Measurements from ENCODE around the gene ST6GALNAC3.

The ST6GALNAC3 gene

DNA sequence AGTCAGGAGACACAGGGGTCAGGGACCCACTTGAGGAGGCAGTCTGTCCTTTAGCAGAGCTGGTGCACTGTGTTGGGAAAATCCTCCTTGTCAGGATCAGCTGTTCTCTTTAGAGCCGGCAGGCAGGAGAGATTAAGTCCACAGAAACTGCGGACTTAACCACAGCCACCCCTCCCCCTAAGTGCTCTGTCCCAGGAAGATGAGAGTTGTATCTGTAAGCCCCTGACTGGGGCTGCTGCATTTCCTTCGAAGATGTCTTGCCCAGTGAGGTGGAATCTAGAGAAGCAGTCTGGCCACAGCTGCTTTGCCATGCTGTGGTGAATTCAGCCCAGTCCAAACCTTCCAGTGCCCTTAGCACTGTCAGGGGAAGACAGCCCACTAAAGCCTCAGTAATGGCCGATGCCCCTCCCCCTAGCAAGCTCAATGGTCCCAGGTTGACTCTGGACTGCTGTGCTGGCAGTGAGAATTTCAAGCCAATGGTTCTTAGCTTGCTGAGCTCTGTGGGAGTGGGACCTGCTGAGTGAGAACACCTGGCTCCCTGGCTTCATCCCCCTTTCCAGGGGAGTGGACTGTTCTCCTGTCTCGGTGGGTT, 172.8 kb downstream of the ST6GALNAC3 start:
- DNase-seq (ENCODE audit: low spot score): no peak

DNA sequence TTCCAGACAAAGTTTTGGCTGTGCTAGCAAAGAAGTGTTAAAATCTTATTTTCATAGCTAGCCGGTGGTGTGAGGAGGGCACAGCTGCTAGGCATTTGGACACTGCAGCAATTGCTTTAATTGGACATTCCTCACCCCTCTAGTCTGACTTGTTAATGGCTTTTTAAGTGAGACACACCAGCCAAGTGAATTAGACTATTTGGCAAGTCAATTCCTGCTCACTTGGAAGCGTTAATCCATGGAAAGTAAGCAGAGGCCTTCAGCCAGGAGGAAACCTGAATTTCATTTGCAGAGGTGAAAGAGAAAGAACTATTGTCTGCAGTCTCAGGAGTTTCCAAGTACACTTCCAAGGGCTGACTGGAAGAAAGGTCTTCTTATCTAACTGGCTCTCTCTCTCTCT, 175.7 kb downstream of the ST6GALNAC3 start:
- DNase-seq (ENCODE audit: low spot score): peak; percentile 46

DNA sequence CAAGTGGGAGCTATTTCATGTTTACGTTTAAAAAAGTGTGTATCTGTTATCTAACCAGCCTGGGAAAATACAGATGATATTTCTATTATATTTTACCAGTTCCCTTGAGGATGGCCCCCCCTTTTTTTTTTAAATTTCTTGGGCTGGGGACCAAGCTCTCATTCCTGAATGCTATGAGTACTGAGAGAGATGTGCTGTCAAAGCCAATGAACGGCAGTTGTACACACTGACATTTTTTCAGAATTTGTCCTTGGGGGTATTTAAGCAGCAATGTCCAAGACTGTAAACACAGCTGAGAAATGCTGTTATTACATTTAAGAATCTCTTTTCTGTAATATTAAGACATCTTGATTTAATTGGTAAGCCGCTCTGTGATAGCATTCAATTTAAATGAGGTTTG, 177.9 kb downstream of the ST6GALNAC3 start:
- DNase-seq (ENCODE audit: low spot score): no peak

DNA sequence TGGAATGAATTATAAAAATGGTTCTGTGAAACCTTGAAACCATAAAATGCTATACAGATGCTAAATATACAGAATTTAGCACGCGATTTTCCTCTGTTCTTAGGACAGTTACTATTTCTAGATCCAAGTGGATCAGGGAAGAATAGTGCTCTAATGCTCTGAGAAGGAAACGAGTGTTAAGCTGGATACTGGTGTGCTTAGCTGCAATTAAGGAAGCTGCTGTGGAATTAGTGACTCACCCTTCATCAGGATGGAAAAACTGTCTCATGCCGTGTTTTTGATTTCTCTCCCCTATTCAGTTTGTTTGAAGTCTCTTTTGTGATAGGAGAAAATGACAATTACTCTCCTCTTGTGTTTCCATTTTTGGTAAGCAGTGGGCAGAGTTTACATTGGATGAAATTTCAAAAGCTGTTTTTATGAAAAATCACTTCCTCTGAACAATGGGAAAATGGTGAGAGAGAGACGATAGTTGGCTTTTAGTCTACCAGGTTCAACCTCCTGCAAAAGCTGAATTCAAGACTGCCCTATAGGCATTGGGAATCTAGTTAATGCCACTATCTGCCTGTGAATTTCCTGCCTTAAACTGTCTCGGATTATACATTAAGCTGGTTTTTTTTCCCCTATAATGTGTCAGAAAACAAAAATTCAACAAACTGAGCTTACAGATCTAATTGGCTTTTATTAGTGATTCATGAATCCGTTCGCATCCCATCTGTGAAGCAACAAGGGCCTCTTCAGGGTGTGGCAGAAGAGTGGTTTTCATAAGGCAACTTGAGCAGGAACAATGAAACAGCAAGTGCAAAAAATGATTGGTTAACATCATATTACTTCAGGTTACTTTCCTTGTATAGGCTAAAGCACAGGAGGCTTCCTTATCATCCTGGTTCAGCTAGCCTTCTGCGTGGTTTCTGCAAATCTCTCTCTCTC, 179.8 kb downstream of the ST6GALNAC3 start:
- DNase-seq (ENCODE audit: low spot score): peak; percentile 25

DNA sequence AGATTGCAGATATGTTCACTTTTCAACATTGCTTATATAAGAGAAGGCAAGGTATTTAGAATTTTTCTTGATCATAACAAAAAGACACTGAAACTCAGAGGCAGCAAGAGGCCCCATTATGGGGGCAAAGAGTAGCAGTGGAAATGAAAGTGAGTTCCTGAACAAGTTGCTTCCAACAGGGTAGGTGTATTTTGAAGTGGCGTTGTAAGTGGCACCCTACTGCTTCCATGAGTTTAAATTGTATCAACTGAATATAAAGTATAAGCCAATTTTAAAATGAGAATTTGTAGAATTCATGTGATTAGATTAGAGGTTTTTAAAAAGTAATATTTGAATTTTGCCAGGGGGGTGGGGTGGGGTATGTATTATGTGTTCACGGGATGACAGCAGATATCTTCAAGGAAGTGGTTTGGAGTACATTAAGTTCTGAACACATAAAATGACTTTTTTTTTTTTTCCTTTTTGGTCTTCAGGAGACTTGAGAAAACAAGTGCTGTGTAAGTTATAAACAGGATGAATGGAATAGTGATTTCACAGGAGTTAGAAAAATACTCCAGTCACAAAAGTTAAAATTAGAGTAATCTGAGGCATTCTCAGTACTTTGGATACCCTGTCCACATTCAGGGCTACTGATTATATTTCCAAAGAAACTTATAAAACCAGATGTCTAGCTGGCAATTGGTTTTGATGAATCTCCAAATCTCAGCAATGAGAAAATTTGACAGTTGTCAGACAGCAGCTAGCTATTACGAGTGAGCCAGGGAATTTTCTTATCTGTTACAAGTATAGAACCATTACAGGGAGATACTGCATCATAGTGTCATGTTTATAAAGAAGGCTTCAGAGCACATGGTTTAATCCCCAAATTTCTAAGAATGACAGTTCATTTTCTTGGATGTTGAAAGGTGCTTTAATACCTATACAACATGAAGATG, 182.0 kb downstream of the ST6GALNAC3 start:
- DNase-seq (ENCODE audit: low spot score): no peak

DNA sequence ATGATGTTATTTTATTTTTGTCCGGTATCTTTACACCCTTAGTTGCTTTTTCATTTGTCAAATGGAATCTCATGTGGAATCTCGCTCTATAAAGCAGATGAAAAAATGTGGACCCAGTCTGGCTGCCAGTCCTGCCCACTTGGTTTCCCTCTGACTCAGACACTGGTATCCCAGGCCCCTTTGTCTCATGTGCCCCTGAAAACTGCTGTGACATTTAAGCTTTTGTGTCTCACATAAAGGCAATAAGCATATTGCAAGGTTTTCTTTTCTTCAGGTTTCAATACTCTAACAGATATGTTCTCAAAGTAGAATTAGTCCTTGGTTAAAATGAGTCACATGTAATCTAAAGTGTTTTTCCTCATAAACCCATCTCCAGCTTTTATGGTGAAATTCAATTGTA, 183.3 kb downstream of the ST6GALNAC3 start:
- no peak for DNase-seq (ENCODE audit: low spot score)

DNA sequence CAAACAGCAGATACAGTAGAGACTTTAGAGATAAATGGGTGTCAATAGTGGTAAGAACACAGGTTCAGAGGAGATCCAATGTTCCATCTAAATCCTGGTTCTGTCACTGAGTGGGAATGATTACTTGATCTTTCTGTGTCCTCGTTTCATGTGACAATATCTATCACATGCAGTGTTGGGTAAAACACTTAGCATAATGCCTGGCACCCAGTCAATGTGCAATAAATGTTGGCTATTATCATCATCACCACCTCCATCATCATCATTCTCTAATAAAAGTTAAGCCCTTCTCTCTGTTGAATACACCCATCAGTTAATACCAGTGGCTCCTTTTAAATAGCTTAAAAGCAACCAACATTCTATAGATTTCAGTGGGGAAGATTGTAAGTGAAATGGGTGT, 184.7 kb downstream of the ST6GALNAC3 start:
- no peak for DNase-seq (ENCODE audit: low spot score)

DNA sequence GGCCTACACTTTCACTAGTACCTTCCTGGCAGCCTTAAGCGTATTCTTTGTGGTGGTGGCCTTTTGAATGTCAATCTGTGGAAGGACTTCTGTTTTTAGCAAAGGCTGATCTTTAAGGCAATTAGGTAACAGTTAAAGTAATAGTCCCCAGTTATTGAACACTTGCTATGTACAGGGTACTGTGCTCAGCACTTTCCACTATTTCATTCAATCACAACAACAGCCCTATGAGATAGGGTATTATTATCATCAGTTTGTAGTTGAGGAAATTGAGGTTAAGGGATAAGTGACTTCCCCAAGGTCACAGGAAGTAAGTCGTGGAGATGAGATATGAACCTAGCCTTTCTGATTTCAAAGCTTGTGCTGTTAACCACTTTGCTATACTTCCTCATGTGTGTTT, 185.7 kb downstream of the ST6GALNAC3 start:
- no peak for DNase-seq (ENCODE audit: low spot score)

DNA sequence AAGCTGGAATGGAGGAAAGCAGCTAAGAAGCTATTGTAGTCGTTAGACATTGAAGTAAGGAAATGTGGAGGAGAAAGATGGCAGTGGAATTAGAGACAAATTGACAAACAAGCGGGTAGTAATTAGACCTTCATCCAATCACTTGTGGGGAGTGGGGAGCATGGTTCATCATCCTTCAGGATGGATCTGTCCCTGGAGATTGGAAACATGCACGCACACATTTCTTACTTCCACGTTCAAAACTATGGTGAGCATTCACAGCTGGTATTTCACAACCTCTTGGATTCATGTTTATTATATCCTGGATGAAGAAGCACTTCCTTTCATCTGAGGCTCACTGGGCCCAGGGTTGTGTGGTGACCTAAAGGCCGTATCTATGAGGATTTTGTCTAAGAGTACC, 188.1 kb downstream of the ST6GALNAC3 start:
- DNase-seq (ENCODE audit: low spot score): no peak

DNA sequence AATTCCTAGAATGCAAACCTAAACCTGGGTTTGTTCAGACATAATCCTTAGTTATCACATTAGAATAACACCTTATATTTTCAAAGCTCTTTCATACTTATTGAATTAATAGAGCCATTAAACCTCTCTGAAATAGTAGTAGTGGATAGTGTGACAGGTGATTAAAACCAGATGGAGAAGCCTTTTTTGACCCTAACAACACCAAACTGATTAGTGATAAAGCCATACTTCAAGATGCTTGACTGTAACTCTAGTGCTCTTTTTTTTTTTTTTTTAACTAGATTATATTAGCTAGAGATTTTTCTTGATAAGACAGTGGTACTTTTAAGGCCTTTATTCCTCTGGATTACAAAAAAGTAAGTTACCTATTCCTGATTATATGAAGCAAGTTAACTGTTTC, 190.1 kb downstream of the ST6GALNAC3 start:
- no peak for DNase-seq (ENCODE audit: low spot score)

DNA sequence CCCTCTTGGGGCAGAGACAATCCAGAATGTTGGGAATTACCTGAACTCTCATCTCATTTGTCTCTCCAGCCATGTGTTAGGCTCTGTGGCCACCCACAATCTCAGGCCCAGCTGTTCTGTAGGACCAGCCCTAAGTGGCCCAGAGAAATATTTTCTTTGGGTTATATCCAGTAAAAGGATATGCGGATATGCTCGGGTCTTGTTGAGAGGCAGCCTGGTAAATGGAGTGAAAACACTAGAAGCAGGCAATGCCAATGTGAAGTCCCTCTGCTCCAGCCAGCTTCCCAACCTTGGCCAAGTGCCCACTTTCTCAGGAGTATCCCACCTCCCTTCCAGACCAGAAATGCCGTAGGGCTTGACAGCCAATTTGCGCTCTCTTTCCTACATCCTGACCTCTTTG, 192.2 kb downstream of the ST6GALNAC3 start:
- no peak for DNase-seq (ENCODE audit: low spot score)

DNA sequence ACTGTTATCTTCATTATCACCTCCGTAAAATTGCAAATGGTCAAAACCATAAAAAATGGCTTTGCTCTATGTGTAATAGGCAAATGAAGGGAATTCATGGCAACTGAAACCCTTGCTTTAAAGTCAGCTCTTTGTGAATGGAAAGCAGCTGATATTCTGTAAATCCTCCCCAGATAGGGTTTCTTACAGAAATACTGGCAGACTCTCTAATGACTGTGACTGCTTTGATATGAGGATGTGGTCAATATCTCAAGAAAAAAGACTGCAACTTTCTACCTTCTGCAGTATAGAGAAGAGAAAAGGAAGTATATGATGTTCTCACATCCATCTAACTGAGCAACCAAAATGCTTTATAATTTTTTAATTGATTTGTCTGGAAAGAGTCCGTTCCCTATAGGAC, 193.1 kb downstream of the ST6GALNAC3 start:
- no peak for DNase-seq (ENCODE audit: low spot score)

DNA sequence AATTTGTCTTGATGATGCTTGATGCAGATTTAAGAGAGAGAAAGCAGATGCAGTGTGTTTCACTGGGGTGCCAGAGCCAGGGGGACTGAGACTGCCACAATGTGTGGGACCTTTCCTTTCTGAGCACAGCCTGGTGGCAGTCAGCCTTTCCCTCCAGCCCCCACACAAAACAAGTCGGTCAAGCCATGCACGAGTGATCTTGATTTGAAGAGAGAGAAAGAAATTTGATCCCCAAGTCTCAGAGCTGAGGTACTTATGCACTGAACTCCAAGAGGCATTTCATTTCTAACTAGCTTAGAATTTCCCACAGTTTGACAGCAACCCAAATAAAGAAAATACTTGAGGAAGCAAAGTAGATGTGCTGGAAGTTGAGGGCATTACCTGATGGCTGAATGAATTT, 193.8 kb downstream of the ST6GALNAC3 start:
- no peak for DNase-seq (ENCODE audit: low spot score)

DNA sequence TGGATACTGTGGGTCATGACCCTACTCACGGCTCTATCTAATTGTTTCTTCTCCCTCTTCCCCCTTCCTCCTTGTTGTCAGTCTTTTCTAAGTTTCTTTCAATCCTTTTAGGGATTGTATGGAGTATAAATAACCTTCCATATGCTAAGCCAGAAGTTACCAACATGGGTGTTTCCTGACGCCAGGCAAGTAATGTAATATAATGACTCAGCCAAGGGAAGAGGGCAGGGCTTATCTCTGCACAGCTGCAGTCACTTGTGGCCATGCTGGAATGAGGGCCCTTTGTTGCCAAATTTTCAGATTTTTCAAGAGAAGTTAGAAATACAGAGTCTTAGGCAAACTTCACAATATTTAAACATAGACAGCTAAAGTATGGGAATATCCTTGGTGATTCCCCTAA, 194.6 kb downstream of the ST6GALNAC3 start:
- DNase-seq (ENCODE audit: low spot score): no peak

DNA sequence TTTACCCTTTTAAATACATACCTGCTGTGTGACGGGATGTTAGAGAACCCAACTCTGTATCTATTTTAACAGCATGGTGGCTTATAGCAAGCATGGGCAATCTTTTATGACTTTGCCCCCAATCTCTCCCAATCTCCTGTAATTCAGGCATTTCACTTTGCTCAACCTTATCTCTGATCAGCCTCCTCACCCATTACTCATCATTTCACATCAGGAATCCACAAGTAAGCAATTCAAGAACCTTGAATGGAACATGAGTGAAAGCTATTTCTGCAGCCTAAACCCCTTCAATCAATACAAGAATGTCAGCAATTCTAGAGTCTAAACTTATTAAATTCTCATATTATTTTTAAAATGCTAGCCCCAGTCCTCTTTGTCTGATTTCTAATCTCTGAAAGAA, 199.8 kb downstream of the ST6GALNAC3 start:
- no peak for DNase-seq (ENCODE audit: low spot score)

DNA sequence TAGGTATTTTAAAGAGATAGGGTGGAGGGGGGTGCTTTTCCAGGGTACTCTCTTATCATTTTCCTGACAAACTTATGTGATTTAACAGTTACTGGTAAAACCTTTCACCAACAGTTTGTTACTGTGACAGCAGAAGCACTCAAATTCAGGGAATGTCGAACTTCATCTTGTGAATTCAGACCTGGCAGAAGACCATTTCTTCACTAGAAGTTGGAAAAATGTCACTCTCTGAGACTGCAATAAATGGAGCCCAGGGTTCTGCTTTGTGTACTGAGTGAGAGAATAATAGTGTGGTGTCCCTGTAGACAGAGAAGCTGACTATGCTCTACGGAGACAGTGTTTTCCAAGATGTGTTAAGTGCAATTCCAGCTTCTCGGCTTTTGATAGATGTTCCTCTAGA, 200.2 kb downstream of the ST6GALNAC3 start:
- DNase-seq (ENCODE audit: low spot score): no peak

DNA sequence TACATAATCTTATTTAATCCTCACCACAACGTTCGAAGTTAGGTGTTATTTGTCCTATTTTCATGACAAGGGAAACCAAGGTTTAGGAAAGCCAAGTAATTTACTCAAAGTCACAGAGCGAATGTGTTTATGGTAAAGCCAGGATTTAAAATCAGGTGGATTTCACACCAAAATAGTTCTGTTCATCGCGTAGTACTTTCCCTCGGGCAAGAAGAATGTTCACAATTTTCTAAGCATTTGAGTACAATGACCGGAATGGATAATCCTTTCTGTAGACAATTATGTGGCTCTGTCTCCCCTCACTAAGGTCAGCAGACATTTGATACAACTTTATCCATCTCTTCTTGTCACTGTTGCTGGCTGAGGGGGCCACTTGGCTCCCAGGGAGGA, 204.2 kb downstream of the ST6GALNAC3 start:
- DNase-seq (ENCODE audit: low spot score): no peak

DNA sequence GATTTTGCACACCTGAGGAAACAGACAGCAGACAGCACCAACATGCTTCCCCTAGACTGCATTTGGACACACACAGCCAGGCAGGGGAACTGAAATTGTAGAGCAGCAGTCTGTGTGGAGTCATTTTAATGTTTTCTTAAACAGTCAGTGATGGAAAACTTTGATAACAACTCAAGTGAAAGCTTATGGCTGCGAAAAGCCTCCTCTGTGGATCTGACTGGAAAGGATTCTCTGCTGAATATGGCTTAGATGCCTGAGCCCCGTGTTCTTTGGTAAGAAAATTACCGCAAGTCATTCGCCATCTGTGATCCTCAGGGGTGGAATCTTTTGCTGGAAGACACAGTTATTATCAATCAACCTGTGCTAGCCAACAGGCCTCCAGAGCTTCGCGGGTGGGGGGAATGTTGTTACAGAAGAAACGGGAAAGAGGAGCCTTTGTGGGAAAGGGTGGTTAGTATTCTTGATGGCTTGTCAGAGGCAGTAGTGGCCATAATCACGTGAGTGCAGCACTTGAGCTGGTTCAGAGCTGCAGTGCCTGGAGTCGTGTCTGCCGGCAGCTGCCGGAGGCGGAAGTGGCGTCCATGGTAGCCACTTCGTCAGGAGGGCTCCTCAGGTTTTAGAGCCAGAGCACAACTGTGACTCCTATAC, 204.7 kb downstream of the ST6GALNAC3 start:
- DNase-seq (ENCODE audit: low spot score): peak; percentile 65

DNA sequence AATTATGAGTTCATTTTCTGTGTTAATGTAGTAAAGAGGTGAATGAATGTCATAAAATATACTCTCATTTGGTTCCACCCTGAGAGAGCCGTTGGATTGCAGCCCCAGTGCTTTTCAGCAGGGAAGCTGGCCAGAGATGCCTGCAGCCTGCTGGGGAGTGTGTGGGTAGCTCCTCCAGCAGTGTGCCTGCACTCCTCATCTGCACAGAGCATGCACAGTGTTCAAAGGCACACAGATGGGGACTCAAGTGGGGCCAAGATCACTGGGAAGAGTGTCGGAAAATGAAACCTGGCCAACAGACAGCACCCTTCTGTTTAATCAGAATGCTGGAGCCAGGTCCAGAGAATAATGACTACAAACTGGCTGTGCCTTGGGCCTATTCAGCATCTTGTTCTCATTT, 206.8 kb downstream of the ST6GALNAC3 start:
- DNase-seq (ENCODE audit: low spot score): peak; percentile 71

DNA sequence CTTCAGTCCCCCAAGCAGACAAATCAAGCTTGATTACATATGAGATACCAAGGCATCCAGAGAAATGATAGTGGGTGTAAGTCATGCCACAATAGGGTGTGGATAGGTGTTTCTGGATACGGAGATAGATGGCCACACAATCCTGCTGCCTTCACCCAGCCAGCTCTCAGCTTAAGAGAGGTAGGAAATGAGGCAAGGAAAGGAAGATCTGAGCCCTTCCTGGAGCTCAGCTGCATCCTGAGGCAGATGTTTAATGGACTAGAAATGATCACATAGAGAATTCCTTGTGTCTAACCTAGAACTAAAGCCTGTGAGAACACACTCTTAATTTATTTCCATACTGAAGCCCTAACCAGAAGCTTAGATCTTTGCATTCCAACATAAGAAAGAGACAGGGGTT, 210.3 kb downstream of the ST6GALNAC3 start:
- DNase-seq (ENCODE audit: low spot score): no peak

DNA sequence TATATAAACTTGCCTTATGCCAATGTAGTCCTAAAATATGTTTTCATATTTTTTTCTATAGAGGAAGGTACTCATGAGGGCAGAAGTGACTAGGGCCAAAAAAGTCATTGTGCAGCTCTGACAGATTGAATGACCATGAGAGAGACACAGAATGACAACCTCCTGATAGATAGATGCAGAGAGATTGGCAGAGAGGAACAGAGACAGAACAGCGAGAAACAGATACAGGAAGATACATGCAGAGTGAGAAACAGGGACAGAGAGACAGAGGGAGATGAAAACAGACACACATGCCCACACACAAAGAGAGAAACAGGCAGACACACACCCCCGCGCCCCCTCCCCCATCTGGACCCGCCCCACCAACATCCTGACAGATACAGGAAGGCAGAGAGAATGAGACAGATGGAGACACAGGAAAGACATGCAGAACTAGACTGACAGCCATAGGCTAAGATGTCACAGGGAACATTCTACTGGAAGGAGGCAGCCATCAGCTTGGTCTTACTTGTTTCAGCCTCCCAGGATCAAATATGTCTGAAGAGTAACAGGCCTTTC, 211.1 kb downstream of the ST6GALNAC3 start:
- DNase-seq (ENCODE audit: low spot score): peak; percentile 56

DNA sequence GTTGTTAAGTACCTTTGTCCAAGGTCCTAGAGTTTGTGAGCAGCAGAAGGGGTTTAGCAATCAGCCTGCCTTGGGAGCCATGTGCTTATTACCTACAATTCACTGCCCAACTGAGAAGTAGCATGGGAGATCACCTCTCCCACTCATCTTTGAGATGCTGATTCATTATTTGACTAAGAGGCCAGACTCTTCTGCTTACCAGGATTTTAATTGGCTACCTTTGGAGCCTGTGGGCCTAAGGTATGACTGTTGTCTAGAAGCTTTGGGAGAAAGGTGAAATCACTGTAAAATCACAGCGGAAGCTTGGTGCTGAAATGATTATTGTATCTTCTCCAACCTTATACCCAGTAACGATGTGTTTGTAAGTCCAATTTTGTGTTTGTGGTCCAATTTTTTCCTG, 213.4 kb downstream of the ST6GALNAC3 start:
- no peak for DNase-seq (ENCODE audit: low spot score)
